Hepatocyte (in vitro differentiated cells): ENCODE data around the gene STK26. TPM values are rescaled to one million over a fixed set of nuclear protein-coding genes. Genes with fewer than 3 reads are reported as not detected.

Source experiments
- DNase-seq: peaks from one replicate; pipeline ENCODE4 v3.0.0-alpha.2; 2016; ENCODE audit warnings: low spot score
- H2AFZ ChIP-seq: fragments of 200-600 bp; sonication (generic); 2 replicates; pipeline ENCODE4 v1.6.0; 2016; ENCODE audit warnings: antibody characterized with exemption, mild to moderate bottlenecking
- H3K27ac ChIP-seq: fragments of 200-600 bp; sonication (generic); 2 replicates; pipeline ENCODE4 v1.5.1; 2016; ENCODE audit warnings: mild to moderate bottlenecking
- H3K27me3 ChIP-seq: fragments of 200-600 bp; sonication (generic); 2 replicates; pipeline ENCODE4 v1.6.1; 2016
- H3K36me3 ChIP-seq: fragments of 200-600 bp; sonication (generic); replicated peaks from 2 replicates; pipeline ENCODE4 v1.5.1; 2016; ENCODE audit warnings: low read depth; ENCODE audit not compliant: insufficient read depth
- H3K4me1 ChIP-seq: fragments of 200-600 bp; sonication (generic); 2 replicates; pipeline ENCODE4 v1.5.1; 2016; ENCODE audit warnings: mild to moderate bottlenecking, moderate library complexity; ENCODE audit not compliant: insufficient read depth
- H3K4me2 ChIP-seq: fragments of 200-600 bp; sonication (generic); 2 replicates; pipeline ENCODE4 v1.6.0; 2016
- H3K4me3 ChIP-seq: fragments of 200-600 bp; sonication (generic); 2 replicates; pipeline ENCODE4 v1.5.1; 2016; ENCODE audit warnings: mild to moderate bottlenecking
- H3K79me2 ChIP-seq: fragments of 200-600 bp; sonication (generic); 2 replicates; pipeline ENCODE4 v1.6.0; 2017; ENCODE audit warnings: mild to moderate bottlenecking
- H3K9me2 ChIP-seq: fragments of 200-600 bp; sonication (generic); replicated peaks from 2 replicates; pipeline ENCODE4 v1.6.0; 2017; ENCODE audit warnings: mild to moderate bottlenecking; ENCODE audit not compliant: insufficient read depth
- H3K9me3 ChIP-seq: fragments of 200-600 bp; sonication (generic); 2 replicates; pipeline ENCODE4 v1.5.1; 2016; ENCODE audit warnings: low read depth, mild to moderate bottlenecking
- H4K20me1 ChIP-seq: fragments of 200-600 bp; sonication (generic); 2 replicates; pipeline ENCODE4 v1.6.0; 2016; ENCODE audit warnings: mild to moderate bottlenecking; ENCODE audit not compliant: insufficient read depth, poor library complexity, severe bottlenecking
- EZH2 ChIP-seq: fragments of 200-600 bp; sonication (generic); IDR thresholded peaks from 2 replicates; pipeline ENCODE4 v1.6.1; 2016; ENCODE audit warnings: antibody characterized with exemption, mild to moderate bottlenecking, borderline replicate concordance
- EZH2phosphoT487 ChIP-seq: fragments of 200-600 bp; sonication (generic); IDR thresholded peaks from one replicate; pipeline ENCODE4 v1.6.1; 2018; ENCODE audit warnings: antibody characterized with exemption, mild to moderate bottlenecking, low read depth, moderate library complexity; ENCODE audit not compliant: unreplicated experiment, severe bottlenecking
- WGBS: methylation state at CpG from one replicate; pipeline ENCODE4 v1.1.6; 2016; ENCODE audit warnings: low lambda C conversion rate; ENCODE audit errors: missing lambda C conversion rate; 5-methylcytosine and 5-hydroxymethylcytosine counted together
- polyA plus RNA-seq: library from polyadenylated mRNA; unstranded; fragments of >200 nt; fragmentation: Nextera tagmentation; extraction: Ambion mirVana; gene quantifications from 2 replicates; pipeline ENCODE4 v1.2.1, GENCODE V29; 2016
- total RNA-seq: library from RNA; depleted of rRNA; stranded (reverse); fragments of >200 nt; gene quantifications from 2 replicates; pipeline ENCODE4 v1.2.3, GENCODE V29; 2014
- TF ChIP-seq, protein P1 (sequence below): fragments of 200-600 bp; sonication (generic); IDR thresholded peaks from 2 replicates; pipeline ENCODE4 v1.5.1; 2016; ENCODE audit warnings: antibody characterized with exemption, mild to moderate bottlenecking; ENCODE audit not compliant: poor library complexity

Gene STK26
- total and polyA plus RNA-seq, 2 experiments from 2014 or later, result 25.2 to 48.0 TPM

DNA sequence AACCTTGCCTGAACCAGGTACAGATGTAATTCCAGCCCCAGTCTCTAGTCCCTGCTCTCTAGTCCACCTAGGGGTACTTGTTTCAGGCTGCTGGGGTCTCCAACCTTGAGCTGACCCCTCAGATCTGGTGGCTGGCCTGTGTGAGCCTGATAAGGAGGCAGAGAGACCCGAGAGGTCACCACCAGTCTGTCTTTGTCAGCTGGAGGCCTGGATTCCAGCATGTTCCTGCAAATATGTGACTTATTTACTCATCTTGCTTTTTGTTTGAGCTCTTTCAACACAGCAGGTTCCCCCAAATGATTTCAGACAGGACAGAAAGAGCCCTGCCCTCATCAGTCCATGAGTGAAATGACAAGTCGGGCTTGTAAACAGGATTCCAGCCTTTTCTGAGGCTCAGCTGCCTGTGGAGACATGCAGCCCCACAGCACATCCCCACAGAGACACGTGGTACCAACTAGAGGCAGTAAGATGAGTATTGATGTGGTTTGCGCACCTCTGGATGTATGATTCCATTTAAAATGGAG, 37.5 kb upstream of the STK26 start:
- no peaks in the 10 kb centered on the region for H3K4me1 ChIP-seq
- H3K27ac ChIP-seq, result no peak overlapping the region
- H3K9me3 ChIP-seq, result no peaks in the 10 kb centered on the region
- H2AFZ ChIP-seq, result no peak overlapping the region
- no peaks in the 10 kb centered on the region for H3K27me3 ChIP-seq
- no peaks in the 10 kb centered on the region for H3K9me2 ChIP-seq
- no peaks in the 10 kb centered on the region for H3K36me3 ChIP-seq
- no peak overlapping the region for H3K4me2 ChIP-seq
- WGBS, result 43% methylated on average over 4 of the region's 4 CpGs
- no peaks in the 10 kb centered on the region for H3K79me2 ChIP-seq
- TF ChIP-seq EZH2 (no peak), EZH2phosphoT487 (no peak)
- TF ChIP-seq, protein P1, sequence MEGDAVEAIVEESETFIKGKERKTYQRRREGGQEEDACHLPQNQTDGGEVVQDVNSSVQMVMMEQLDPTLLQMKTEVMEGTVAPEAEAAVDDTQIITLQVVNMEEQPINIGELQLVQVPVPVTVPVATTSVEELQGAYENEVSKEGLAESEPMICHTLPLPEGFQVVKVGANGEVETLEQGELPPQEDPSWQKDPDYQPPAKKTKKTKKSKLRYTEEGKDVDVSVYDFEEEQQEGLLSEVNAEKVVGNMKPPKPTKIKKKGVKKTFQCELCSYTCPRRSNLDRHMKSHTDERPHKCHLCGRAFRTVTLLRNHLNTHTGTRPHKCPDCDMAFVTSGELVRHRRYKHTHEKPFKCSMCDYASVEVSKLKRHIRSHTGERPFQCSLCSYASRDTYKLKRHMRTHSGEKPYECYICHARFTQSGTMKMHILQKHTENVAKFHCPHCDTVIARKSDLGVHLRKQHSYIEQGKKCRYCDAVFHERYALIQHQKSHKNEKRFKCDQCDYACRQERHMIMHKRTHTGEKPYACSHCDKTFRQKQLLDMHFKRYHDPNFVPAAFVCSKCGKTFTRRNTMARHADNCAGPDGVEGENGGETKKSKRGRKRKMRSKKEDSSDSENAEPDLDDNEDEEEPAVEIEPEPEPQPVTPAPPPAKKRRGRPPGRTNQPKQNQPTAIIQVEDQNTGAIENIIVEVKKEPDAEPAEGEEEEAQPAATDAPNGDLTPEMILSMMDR, result no peak
- no peak for DNase-seq
- H3K4me3 ChIP-seq, result no peak overlapping the region
- no peaks in the 10 kb centered on the region for H4K20me1 ChIP-seq

DNA sequence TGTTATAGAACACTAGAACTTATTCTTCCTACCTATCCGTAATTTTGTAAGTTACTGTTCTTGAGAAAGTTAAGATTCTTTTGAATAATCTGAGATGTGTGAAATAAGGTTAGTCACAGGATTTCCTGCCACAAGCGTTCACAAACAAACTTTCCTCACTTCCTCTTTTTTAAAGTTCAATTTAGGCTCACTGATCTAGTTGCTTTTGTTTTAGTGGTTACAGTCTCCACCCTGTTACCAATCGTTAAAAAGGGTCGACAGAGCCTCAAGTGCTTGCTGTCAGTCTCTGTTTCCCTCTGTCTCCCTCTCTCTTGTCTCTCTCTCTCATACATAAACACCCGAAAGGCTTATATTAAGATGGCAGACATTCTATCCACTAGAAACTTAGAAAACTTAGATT, 35.9 kb upstream of the STK26 start:
- no peak overlapping the region for H3K4me3 ChIP-seq
- H3K27me3 ChIP-seq, result no peaks in the 10 kb centered on the region
- H3K9me3 ChIP-seq, result no peaks in the 10 kb centered on the region
- TF ChIP-seq EZH2phosphoT487, result no peak
- TF ChIP-seq, protein P1, result no peak
- TF ChIP-seq EZH2, result no peak
- H3K27ac ChIP-seq, result no peak overlapping the region
- H3K79me2 ChIP-seq, result no peaks in the 10 kb centered on the region
- WGBS, result 67% methylated on average over 5 of the region's 5 CpGs
- no peak for DNase-seq
- no peak overlapping the region for H2AFZ ChIP-seq
- H4K20me1 ChIP-seq, result no peaks in the 10 kb centered on the region
- no peaks in the 10 kb centered on the region for H3K9me2 ChIP-seq
- H3K4me2 ChIP-seq, result no peak overlapping the region
- no peaks in the 10 kb centered on the region for H3K36me3 ChIP-seq
- H3K4me1 ChIP-seq, result no peaks in the 10 kb centered on the region

DNA sequence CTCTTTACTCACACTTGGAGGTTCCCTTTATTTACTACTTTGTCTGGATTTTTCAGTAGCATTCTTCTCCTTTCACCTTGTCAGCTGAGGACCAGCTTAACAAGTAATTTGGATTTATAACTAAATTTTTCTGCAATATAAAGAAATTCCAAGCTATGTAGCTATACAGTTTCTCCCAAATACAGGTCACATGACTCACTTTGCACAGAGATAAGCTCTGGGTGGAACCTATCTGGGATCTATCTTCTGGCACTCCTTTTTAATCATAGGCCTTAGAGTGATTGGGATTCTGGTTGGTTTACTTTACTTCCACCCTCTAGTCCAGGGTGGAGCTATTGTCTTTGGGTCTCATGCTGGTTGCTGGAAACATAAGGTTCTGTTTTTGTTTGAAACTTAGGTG, 34.9 kb upstream of the STK26 start:
- Histone ChIP-seq H2AFZ (no peak overlapping the region), H3K4me2 (no peak overlapping the region), H3K27ac (no peak overlapping the region), H3K9me3 (no peaks in the 10 kb centered on the region), H3K4me3 (no peak overlapping the region), H3K9me2 (no peaks in the 10 kb centered on the region), H3K36me3 (no peaks in the 10 kb centered on the region), H3K27me3 (no peaks in the 10 kb centered on the region), H3K79me2 (no peaks in the 10 kb centered on the region), H3K4me1 (no peaks in the 10 kb centered on the region), H4K20me1 (no peaks in the 10 kb centered on the region)
- no peak for DNase-seq
- TF ChIP-seq EZH2phosphoT487 (no peak), EZH2 (no peak)
- TF ChIP-seq, protein P1, result no peak

DNA sequence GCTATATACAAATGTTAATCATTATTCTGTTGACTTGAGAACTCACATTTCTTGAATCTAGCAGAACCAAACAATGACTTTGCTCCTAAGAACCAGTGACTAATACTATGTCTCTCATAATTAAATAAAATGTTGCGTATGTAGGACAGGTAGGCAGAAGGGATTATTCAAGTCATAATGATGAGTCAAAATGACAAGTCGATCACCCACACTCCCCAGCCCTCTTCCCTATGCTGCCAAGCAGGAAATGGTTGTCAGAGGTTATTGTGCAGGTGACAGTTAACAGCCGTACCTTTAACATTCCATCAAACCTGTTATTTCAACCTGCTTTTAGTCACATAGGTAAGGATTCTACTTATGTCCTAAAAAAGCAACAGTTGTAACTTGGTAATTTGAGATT, 22.0 kb upstream of the STK26 start:
- H3K27ac ChIP-seq, result no peak overlapping the region
- H3K4me1 ChIP-seq, result no peaks in the 10 kb centered on the region
- H3K79me2 ChIP-seq, result no peaks in the 10 kb centered on the region
- no peaks in the 10 kb centered on the region for H3K9me3 ChIP-seq
- H2AFZ ChIP-seq, result no peak overlapping the region
- DNase-seq, result no peak
- TF ChIP-seq EZH2 (no peak), EZH2phosphoT487 (no peak)
- TF ChIP-seq, protein P1, result no peak
- no peaks in the 10 kb centered on the region for H3K36me3 ChIP-seq
- no peaks in the 10 kb centered on the region for H3K27me3 ChIP-seq
- H3K9me2 ChIP-seq, result no peaks in the 10 kb centered on the region
- no peak overlapping the region for H3K4me3 ChIP-seq
- H4K20me1 ChIP-seq, result no peaks in the 10 kb centered on the region
- 59% methylated on average over 3 of the region's 3 CpGs for WGBS
- no peak overlapping the region for H3K4me2 ChIP-seq
